Uterus (tissue), 2 donors: Measurements from ENCODE around the gene IL10.

Experiments
- POLR2A ChIP-seq, 2 donors: fragments of 450-650 bp; IDR thresholded peaks; one replicate each; pipeline ENCODE4 v1.6.1; 2016; ENCODE audit warnings: antibody characterized with exemption in 2 of 2, mild to moderate bottlenecking in 1 of 2, moderate library complexity in 1 of 2
- TF ChIP-seq, protein P1 (sequence below), 4 experiments: fragments of 200-600 bp in 2 of 4; fragments of 450-650 bp in 2 of 4; sonication (generic) in 2 of 4; IDR thresholded peaks; one replicate each; pipeline ENCODE4 v1.5.1; 2016 to 2019; ENCODE audit warnings: antibody characterized with exemption in 4 of 4, mild to moderate bottlenecking in 2 of 4, moderate library complexity in 1 of 4

DNA sequence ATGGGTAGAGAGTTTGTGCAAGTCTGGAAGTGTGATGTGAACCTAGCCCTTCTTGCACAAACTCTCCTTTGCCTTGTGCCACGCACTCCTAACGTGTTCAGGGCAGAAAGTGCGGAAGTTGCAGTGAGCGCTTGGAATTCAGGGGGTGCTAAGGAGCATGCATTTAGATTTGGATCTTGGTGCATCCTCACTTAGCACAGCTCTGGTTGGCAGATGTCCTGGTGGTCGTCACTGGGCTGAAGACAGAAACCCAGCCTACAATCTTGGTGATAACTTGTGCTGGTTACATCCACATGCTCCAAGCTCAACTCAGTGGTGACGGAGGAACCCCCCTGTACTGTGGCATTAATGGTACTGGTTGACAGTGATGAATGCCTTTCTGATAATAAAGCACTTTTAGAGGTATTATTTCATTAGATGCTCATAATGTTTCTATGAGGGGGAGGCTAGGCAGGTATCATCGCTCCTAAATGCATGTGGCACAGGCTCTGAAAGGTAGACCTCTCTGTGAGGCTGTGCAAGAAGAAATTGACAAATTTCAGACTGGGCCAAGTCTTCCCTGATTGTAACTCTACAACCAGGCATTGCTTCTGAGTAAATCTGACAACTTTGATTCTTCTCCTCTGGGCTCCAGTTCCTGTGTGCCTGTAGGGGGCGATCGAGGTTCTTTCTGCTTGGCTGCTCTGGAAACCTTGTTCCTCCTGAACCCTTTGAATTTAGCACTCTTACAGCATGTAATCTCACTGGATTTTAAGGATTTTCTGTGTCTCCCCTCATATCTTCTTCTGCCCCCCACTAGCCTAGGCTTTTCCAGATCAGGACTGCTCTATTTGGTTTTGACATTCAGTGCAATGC is 47.0 kb downstream of the IL10 start:
- TF ChIP-seq, protein P1, sequence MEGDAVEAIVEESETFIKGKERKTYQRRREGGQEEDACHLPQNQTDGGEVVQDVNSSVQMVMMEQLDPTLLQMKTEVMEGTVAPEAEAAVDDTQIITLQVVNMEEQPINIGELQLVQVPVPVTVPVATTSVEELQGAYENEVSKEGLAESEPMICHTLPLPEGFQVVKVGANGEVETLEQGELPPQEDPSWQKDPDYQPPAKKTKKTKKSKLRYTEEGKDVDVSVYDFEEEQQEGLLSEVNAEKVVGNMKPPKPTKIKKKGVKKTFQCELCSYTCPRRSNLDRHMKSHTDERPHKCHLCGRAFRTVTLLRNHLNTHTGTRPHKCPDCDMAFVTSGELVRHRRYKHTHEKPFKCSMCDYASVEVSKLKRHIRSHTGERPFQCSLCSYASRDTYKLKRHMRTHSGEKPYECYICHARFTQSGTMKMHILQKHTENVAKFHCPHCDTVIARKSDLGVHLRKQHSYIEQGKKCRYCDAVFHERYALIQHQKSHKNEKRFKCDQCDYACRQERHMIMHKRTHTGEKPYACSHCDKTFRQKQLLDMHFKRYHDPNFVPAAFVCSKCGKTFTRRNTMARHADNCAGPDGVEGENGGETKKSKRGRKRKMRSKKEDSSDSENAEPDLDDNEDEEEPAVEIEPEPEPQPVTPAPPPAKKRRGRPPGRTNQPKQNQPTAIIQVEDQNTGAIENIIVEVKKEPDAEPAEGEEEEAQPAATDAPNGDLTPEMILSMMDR (IDR thresholded peaks at IDR 0.05) = peak in 3 of 4 experiments; percentile 13 to 31 (median 16)
- TF ChIP-seq POLR2A (IDR thresholded peaks at IDR 0.05) = no peak
